Neural cell (in vitro differentiated cells): Measurements from ENCODE around the gene GNG2.

ENCODE experiments used
- EP300 ChIP-seq: fragments of 450-650 bp; conservative IDR thresholded peaks from 2 replicates; pipeline ENCODE4 v1.6.1; 2014; ENCODE audit warnings: antibody characterized with exemption, mild to moderate bottlenecking, moderate library complexity; ENCODE audit not compliant: poor library complexity, severe bottlenecking
- EZH2 ChIP-seq: fragments of 200-600, 300-800 bp; shearing (Covaris generic), sonication (generic); IDR thresholded peaks from 2 replicates; pipeline ENCODE4 v1.6.1; 2014; ENCODE audit warnings: antibody characterized with exemption, low read length, borderline replicate concordance, mild to moderate bottlenecking; ENCODE audit not compliant: insufficient read depth, poor library complexity, severe bottlenecking
- POLR2AphosphoS5 ChIP-seq: IDR thresholded peaks from 2 replicates; pipeline ENCODE4 v1.6.1; 2012
- RAD21 ChIP-seq: fragments of 450-650 bp; conservative IDR thresholded peaks from 2 replicates; pipeline ENCODE4 v1.6.1; 2014; ENCODE audit warnings: antibody characterized with exemption, mild to moderate bottlenecking, moderate library complexity
- SMC3 ChIP-seq: fragments of 450-650 bp; conservative IDR thresholded peaks from 2 replicates; pipeline ENCODE4 v1.6.1; 2014; ENCODE audit warnings: antibody characterized with exemption, mild to moderate bottlenecking, moderate library complexity; ENCODE audit not compliant: poor library complexity
- TAF1 ChIP-seq: IDR thresholded peaks from 2 replicates; pipeline ENCODE4 v1.6.1; 2012; ENCODE audit warnings: low read depth
- TF ChIP-seq, protein P1 (sequence below): fragments of 450-650 bp; IDR thresholded peaks from 2 replicates; pipeline ENCODE4 v1.5.1; 2014; ENCODE audit warnings: antibody characterized with exemption, mild to moderate bottlenecking, moderate library complexity; ENCODE audit not compliant: poor library complexity, severe bottlenecking
- TF ChIP-seq, protein P2 (sequence below): IDR thresholded peaks from 2 replicates; pipeline ENCODE4 v1.6.1; 2012; ENCODE audit warnings: borderline replicate concordance

DNA sequence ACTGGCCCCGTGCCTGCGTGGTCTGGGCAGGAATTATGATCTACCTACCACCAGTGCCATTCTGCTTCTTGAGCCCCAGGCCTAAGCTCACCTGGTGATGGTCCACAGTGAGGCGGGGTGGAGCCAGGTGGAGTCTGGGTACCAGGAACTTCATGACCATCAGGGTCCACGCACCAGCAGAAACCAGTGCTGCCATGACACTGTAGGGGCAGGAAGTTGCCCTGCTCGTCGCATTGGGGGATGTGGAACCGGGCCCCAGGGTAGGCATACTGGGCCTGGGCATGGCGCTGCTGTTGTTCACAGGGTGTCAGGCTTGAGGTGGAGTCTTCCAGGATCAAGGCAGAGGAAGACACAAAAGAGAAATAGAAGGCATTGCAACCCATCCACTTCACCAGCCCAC is 158.6 kb downstream of the GNG2 start:
- TF ChIP-seq, protein P1, sequence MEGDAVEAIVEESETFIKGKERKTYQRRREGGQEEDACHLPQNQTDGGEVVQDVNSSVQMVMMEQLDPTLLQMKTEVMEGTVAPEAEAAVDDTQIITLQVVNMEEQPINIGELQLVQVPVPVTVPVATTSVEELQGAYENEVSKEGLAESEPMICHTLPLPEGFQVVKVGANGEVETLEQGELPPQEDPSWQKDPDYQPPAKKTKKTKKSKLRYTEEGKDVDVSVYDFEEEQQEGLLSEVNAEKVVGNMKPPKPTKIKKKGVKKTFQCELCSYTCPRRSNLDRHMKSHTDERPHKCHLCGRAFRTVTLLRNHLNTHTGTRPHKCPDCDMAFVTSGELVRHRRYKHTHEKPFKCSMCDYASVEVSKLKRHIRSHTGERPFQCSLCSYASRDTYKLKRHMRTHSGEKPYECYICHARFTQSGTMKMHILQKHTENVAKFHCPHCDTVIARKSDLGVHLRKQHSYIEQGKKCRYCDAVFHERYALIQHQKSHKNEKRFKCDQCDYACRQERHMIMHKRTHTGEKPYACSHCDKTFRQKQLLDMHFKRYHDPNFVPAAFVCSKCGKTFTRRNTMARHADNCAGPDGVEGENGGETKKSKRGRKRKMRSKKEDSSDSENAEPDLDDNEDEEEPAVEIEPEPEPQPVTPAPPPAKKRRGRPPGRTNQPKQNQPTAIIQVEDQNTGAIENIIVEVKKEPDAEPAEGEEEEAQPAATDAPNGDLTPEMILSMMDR, result no peak
- TF ChIP-seq RAD21 (no peak), POLR2AphosphoS5 (no peak), EP300 (no peak), SMC3 (no peak), TAF1 (no peak), EZH2 (no peak)
- TF ChIP-seq, protein P2, sequence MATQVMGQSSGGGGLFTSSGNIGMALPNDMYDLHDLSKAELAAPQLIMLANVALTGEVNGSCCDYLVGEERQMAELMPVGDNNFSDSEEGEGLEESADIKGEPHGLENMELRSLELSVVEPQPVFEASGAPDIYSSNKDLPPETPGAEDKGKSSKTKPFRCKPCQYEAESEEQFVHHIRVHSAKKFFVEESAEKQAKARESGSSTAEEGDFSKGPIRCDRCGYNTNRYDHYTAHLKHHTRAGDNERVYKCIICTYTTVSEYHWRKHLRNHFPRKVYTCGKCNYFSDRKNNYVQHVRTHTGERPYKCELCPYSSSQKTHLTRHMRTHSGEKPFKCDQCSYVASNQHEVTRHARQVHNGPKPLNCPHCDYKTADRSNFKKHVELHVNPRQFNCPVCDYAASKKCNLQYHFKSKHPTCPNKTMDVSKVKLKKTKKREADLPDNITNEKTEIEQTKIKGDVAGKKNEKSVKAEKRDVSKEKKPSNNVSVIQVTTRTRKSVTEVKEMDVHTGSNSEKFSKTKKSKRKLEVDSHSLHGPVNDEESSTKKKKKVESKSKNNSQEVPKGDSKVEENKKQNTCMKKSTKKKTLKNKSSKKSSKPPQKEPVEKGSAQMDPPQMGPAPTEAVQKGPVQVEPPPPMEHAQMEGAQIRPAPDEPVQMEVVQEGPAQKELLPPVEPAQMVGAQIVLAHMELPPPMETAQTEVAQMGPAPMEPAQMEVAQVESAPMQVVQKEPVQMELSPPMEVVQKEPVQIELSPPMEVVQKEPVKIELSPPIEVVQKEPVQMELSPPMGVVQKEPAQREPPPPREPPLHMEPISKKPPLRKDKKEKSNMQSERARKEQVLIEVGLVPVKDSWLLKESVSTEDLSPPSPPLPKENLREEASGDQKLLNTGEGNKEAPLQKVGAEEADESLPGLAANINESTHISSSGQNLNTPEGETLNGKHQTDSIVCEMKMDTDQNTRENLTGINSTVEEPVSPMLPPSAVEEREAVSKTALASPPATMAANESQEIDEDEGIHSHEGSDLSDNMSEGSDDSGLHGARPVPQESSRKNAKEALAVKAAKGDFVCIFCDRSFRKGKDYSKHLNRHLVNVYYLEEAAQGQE, result no peak
